Measurements from ENCODE around the gene NOL9.

NOL9 gene

DNA sequence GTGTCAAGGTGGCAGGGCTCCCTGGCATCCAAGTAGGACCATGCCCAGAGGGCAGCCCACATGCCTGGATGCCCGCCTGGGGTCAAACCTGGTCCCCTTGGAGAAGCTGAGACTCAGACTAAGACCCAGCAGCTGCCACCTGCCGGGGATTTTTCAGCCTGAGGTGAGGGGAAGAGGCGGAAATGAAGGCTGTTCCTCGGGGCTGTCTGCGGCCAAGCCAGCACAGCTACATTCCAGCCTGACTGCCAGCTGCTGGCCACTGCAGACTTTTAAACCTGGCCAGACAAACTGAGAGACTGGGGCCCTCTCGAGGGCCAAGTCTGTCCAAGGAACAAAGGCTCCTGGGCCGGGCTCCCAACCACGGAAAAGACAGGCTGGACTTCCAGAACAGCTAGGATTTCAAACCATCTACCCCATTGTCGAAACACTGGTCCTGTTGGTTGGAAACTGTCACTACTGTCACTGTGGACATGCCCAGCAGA, 41.0 kb downstream of the NOL9 start:
- H3K36me3 ChIP-seq (ENCODE audit: insufficient read depth, low read length) = no peaks in the 10 kb centered on the region
- no peak overlapping the region for H3K27ac ChIP-seq
- no peak for DNase-seq (ENCODE audit: low read depth, low spot score)
- H3K4me3 ChIP-seq = no peak overlapping the region
- no peaks in the 10 kb centered on the region for H3K9me3 ChIP-seq (ENCODE audit: low read depth, low read length)
- H3K9ac ChIP-seq (ENCODE audit: insufficient read length) = no peak overlapping the region
- TF ChIP-seq POLR2AphosphoS5 (IDR thresholded peaks at IDR 0.05; ENCODE audit: borderline replicate concordance, low read depth, low read length) = no peak

DNA sequence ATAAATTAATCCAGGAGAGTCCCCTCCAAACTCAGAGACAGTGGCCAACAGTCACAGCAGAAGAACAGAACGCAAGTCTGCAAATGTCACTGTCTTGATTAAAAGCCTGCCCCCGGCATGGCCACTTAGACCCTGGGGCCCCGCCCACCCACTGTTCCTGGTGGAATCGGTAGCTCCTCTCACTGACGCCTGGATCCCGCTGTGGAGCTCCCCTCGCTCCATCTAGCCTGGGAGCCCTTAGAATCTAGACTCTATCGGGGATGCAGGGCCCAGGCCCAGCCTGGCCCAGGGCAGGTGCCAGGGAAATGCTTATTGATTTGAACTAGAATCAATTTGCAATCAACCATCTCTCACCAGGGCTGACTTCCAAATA, 41.4 kb downstream of the NOL9 start:
- H3K4me3 ChIP-seq = no peak overlapping the region
- no peak overlapping the region for H3K27ac ChIP-seq
- no peaks in the 10 kb centered on the region for H3K36me3 ChIP-seq (ENCODE audit: insufficient read depth, low read length)
- no peaks in the 10 kb centered on the region for H3K9me3 ChIP-seq (ENCODE audit: low read depth, low read length)
- no peak for TF ChIP-seq POLR2AphosphoS5 (IDR thresholded peaks at IDR 0.05; ENCODE audit: borderline replicate concordance, low read depth, low read length)
- H3K9ac ChIP-seq (ENCODE audit: insufficient read length) = no peak overlapping the region
- DNase-seq (ENCODE audit: low read depth, low spot score) = no peak

DNA sequence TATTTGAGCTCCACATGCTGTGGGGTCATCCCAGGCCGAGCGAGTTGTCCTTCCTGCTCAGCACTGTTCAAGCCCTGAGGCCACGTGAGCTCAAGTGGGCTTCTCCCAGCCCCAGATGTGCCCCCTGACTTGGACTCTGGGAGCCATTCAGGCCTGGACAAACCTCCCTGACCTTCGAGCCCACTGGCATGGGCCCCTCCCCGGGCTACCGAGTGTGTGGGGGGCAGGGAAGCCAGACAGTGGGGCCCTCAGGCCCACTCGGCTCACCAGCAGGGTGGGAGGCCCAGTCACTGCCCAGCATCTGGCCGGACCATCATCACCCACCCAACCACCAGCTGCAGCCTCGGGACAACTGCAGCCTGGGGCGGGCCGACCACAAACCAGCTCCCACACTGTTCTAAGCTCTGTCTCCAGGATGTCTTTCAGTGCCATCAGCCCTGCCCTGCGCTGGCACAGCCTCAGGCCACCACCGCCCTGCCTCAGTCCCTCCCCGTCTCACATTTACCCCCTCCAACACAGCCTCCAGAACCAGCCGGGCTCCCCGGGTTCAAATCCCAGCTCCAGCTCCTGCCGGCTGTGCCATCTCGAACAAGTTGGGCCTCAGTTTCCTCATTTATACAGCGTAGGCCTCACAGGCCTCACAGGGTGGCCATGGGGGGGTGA, 41.9 kb downstream of the NOL9 start:
- DNase-seq (ENCODE audit: low read depth, low spot score) = no peak
- no peaks in the 10 kb centered on the region for H3K36me3 ChIP-seq (ENCODE audit: insufficient read depth, low read length)
- no peak overlapping the region for H3K4me3 ChIP-seq
- H3K9ac ChIP-seq (ENCODE audit: insufficient read length) = no peak overlapping the region
- H3K9me3 ChIP-seq (ENCODE audit: low read depth, low read length) = no peaks in the 10 kb centered on the region
- TF ChIP-seq POLR2AphosphoS5 (IDR thresholded peaks at IDR 0.05; ENCODE audit: borderline replicate concordance, low read depth, low read length) = no peak
- TF ChIP-seq EZH2 (IDR thresholded peaks at IDR 0.05) = no peak
- no peak overlapping the region for H3K27ac ChIP-seq

DNA sequence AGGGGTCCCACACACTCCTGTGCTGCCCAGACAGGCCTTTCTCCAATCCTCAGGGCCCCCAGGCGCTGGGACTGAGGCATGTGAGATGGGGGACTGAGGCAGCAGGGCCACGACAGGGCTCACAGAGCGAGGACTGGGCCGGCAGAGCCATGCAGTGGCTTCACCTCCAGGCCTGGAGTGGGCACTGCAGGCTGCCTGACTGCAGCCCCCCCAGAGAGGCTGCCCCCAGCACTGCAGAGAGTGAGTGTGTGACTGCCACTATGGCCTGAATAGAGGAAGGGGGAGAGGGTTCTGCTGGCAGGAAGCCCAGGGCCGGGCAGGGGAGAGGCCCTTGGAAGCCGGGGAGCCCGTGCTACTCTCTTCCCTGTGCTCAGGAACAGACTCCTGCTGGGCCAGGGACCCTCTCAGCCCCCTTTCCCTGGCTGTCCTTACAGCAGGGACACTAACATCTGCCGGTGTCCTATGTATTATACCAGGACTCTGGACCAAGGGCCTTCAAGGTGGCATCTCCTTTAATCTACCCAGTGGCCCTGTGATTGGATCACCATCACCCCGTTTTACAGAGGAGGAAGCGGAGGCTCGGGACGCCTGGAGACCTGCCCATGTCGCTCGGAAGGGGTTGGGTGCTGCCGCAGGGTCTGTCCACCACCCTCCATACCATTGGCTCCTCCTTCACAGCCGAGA, 42.6 kb downstream of the NOL9 start:
- H3K9me3 ChIP-seq (ENCODE audit: low read depth, low read length) = no peaks in the 10 kb centered on the region
- no peak overlapping the region for H3K27ac ChIP-seq
- H3K36me3 ChIP-seq (ENCODE audit: insufficient read depth, low read length) = no peaks in the 10 kb centered on the region
- H3K9ac ChIP-seq (ENCODE audit: insufficient read length) = no peak overlapping the region
- TF ChIP-seq POLR2AphosphoS5 (IDR thresholded peaks at IDR 0.05; ENCODE audit: borderline replicate concordance, low read depth, low read length) (no peak), FOXP2 (optimal IDR thresholded peaks at IDR 0.05; ENCODE audit: control extremely low read depth, extremely low read length, insufficient read depth) (no peak), EZH2 (IDR thresholded peaks at IDR 0.05) (no peak)
- no peak overlapping the region for H3K4me3 ChIP-seq
- DNase-seq (ENCODE audit: low read depth, low spot score) = no peak

DNA sequence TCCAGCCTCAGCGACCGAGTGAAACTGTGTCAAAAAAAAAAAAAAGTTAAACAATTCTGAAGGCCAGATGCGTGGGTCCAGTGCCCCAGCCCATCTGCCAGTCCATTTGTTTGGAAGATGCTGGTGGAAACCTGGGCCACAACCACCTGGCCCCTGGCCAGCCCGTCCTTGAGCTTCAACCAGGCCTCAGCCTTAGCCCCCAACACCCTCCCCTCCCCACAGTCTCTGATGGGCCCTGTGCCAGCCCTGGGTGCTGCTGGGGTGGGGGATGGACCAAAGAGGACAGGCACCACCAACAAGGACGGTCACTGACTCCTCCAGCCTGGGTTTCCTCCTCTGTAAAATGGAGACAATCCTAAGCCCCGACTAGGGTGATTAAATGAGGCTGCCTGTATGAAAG, 43.3 kb downstream of the NOL9 start:
- no peak for DNase-seq (ENCODE audit: low read depth, low spot score)
- H3K36me3 ChIP-seq (ENCODE audit: insufficient read depth, low read length) = no peaks in the 10 kb centered on the region
- H3K4me3 ChIP-seq = no peak overlapping the region
- H3K9ac ChIP-seq (ENCODE audit: insufficient read length) = no peak overlapping the region
- H3K27ac ChIP-seq = no peak overlapping the region
- no peaks in the 10 kb centered on the region for H3K9me3 ChIP-seq (ENCODE audit: low read depth, low read length)
- TF ChIP-seq FOXP2 (optimal IDR thresholded peaks at IDR 0.05; ENCODE audit: control extremely low read depth, extremely low read length, insufficient read depth) = no peak
- no peak for TF ChIP-seq POLR2AphosphoS5 (IDR thresholded peaks at IDR 0.05; ENCODE audit: borderline replicate concordance, low read depth, low read length)
- TF ChIP-seq EZH2 (IDR thresholded peaks at IDR 0.05) = no peak

DNA sequence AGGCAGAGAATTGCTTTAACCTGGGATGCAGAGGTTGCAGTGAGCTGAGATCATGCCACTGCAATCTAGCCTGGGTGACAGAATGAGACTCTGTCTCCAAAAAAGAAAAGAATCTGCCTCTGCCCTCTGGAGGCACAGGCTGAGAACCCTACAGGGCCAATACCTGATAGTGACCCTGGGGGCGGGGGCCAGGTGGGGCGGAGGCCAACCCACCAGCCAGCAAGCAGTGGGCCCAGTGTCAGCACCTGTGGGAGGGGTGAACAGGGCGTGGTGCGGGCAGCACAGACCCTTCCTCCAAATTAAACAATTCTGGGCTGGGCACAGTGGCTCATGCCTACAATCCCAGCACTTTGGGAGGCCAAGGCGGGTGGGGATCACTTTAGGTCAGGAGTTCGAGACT, 43.8 kb downstream of the NOL9 start:
- Histone ChIP-seq H3K27ac (no peak overlapping the region), H3K36me3 (ENCODE audit: insufficient read depth, low read length) (no peaks in the 10 kb centered on the region)

DNA sequence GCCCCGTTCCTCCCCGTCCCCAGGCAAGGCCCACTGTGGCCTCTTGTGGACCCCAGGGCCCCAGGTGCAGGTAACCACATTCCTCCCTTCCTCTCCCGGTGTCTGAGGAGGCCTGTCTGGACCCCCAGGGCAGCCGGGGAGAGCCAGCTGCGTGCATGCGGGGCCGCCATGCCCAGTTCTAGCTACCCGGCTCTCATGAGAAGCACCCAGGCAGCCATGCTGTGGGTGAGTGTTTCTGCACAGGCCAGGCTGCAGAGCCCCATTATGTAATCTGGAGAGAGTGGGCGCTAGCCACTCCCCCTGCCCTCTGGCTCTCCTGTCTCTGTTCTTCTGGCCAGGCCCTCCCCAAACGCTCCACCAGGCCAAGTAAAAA, 44.4 kb downstream of the NOL9 start:
- no peak for TF ChIP-seq EZH2 (IDR thresholded peaks at IDR 0.05)
- no peak for TF ChIP-seq POLR2AphosphoS5 (IDR thresholded peaks at IDR 0.05; ENCODE audit: borderline replicate concordance, low read depth, low read length)
- no peak for TF ChIP-seq FOXP2 (optimal IDR thresholded peaks at IDR 0.05; ENCODE audit: control extremely low read depth, extremely low read length, insufficient read depth)
- Histone ChIP-seq H3K36me3 (ENCODE audit: insufficient read depth, low read length) (no peaks in the 10 kb centered on the region), H3K27ac (no peak overlapping the region), H3K4me3 (no peak overlapping the region), H3K9ac (ENCODE audit: insufficient read length) (no peak overlapping the region), H3K9me3 (ENCODE audit: low read depth, low read length) (no peaks in the 10 kb centered on the region)
- DNase-seq (ENCODE audit: low read depth, low spot score) = no peak

More for the DNA sequence above, 43.8 kb downstream of the NOL9 start:
- Histone ChIP-seq H3K9ac (ENCODE audit: insufficient read length) (no peak overlapping the region), H3K4me3 (no peak overlapping the region), H3K9me3 (ENCODE audit: low read depth, low read length) (no peaks in the 10 kb centered on the region)
- no peak for TF ChIP-seq POLR2AphosphoS5 (IDR thresholded peaks at IDR 0.05; ENCODE audit: borderline replicate concordance, low read depth, low read length)
- TF ChIP-seq EZH2 (IDR thresholded peaks at IDR 0.05) = no peak
- no peak for TF ChIP-seq FOXP2 (optimal IDR thresholded peaks at IDR 0.05; ENCODE audit: control extremely low read depth, extremely low read length, insufficient read depth)
- DNase-seq (ENCODE audit: low read depth, low spot score) = no peak

DNA sequence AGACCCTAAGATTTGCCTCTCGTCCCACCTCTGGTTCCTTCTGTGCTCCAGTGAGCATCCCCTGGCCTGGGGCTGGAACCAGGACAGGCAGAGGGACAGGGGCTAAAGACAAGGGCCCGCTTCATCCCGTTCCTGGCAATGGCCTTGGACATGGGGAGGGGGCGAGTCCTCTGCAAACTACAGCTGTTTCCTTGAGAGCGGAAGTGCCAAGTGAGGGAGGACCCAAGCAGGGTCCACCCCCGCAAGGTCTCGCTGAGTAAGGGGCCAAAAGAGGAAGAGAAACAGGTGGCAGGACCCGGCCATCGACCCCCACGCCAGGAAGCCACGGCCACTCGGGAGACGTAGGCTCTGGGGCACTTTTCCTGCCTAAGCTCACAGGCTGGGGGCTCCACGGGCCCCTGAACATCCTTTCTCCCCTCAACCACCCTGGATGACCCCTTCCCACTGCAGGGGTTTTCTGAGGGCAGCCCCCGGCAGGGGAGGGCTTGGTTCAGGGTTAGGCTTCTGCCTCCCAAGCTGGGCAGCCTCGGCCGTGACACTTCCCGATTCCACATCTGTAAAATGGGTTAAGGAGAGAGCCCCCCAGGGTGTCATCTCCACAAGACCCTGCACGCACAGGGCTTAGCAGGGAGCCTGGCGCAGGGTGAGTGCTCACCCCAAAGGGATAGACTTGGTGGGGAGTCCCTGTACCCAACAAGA, 44.9 kb downstream of the NOL9 start:
- H3K27ac ChIP-seq = no peak overlapping the region
- H3K9ac ChIP-seq (ENCODE audit: insufficient read length) = no peak overlapping the region
- no peak overlapping the region for H3K4me3 ChIP-seq
- no peaks in the 10 kb centered on the region for H3K9me3 ChIP-seq (ENCODE audit: low read depth, low read length)
- H3K36me3 ChIP-seq (ENCODE audit: insufficient read depth, low read length) = no peaks in the 10 kb centered on the region
- no peak for TF ChIP-seq POLR2AphosphoS5 (IDR thresholded peaks at IDR 0.05; ENCODE audit: borderline replicate concordance, low read depth, low read length)
- TF ChIP-seq FOXP2 (optimal IDR thresholded peaks at IDR 0.05; ENCODE audit: control extremely low read depth, extremely low read length, insufficient read depth) = no peak
- no peak for TF ChIP-seq EZH2 (IDR thresholded peaks at IDR 0.05)
- DNase-seq (ENCODE audit: low read depth, low spot score) = no peak
